OCI-LY7 (cell line): Measurements from ENCODE around the gene SOBP.

ENCODE experiments used
- EZH2phosphoT487 ChIP-seq: fragments of 200-600 bp; sonication (generic); IDR thresholded peaks from 2 replicates; pipeline ENCODE4 v1.6.1; 2018; ENCODE audit warnings: low read depth, borderline replicate concordance, mild to moderate bottlenecking, mixed run types, antibody characterized with exemption, low read length, moderate library complexity, mixed read lengths
- TF ChIP-seq, protein P1 (sequence below): fragments of 200-600 bp; sonication (generic); conservative IDR thresholded peaks from 2 replicates; pipeline ENCODE4 v1.5.1; 2014; ENCODE audit warnings: mild to moderate bottlenecking, antibody characterized with exemption, low read length, moderate library complexity, mixed read lengths

DNA sequence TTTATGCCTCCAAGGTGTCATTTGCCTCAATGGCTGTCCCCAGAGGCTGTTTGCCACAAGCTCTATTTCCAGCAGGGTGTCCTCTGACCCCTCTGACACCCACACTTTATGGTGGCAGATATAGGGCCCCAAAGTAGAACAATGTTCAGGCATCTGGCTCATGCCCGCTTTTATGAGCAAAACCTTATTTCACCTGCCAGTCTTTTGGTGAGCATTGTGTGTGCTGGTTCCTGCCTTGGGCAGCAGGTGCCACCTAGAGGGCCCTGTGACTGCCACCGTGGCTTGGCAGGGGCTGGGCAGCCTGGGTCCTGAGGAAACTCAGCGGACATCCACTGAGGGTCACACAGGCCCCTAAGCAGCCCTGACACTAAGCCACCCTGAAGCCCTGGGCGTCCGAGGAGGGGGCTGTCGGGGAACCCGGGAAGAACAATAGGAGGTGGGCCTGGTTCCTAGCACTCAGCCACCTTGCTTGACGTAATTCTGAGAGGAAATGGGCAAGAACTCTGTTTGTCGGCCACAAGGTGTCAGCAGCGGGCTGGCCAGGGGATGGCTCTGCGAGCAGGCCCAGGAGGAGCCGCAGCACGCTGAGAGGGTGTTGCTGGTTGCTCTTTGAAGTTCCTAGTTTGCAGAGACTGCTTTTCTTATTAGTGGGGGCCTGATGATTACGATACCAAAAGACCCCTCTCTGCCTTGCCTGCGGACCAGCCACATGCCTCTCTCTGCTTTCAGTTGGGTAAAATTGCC, 185.2 kb downstream of the SOBP start:
- TF ChIP-seq, protein P1, sequence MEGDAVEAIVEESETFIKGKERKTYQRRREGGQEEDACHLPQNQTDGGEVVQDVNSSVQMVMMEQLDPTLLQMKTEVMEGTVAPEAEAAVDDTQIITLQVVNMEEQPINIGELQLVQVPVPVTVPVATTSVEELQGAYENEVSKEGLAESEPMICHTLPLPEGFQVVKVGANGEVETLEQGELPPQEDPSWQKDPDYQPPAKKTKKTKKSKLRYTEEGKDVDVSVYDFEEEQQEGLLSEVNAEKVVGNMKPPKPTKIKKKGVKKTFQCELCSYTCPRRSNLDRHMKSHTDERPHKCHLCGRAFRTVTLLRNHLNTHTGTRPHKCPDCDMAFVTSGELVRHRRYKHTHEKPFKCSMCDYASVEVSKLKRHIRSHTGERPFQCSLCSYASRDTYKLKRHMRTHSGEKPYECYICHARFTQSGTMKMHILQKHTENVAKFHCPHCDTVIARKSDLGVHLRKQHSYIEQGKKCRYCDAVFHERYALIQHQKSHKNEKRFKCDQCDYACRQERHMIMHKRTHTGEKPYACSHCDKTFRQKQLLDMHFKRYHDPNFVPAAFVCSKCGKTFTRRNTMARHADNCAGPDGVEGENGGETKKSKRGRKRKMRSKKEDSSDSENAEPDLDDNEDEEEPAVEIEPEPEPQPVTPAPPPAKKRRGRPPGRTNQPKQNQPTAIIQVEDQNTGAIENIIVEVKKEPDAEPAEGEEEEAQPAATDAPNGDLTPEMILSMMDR = peak; percentile 100
- no peak for TF ChIP-seq EZH2phosphoT487
